Colonic mucosa (tissue), 4 donors: Measurements from ENCODE around the gene APBA3. TPM values are rescaled to one million over a fixed set of nuclear protein-coding genes. Genes with fewer than 3 reads are reported as not detected.

Source experiments
- DNase-seq: peaks from one replicate; pipeline ENCODE4 v3.0.0-alpha.2; 2020
- H3K27ac ChIP-seq: fragments of 200-600 bp; one replicate; pipeline ENCODE4 v1.8.0; 2021
- H3K27me3 ChIP-seq: fragments of 200-600 bp; one replicate; pipeline ENCODE4 v1.8.0; 2021
- H3K36me3 ChIP-seq: fragments of 200-600 bp; one replicate; pipeline ENCODE4 v1.8.0; 2021
- H3K4me1 ChIP-seq: fragments of 200-600 bp; one replicate; pipeline ENCODE4 v1.8.0; 2021; ENCODE audit warnings: mild to moderate bottlenecking
- H3K4me3 ChIP-seq: fragments of 200-600 bp; one replicate; pipeline ENCODE4 v1.8.0; 2021
- H3K9ac ChIP-seq, 2 donors: one replicate each; pipeline ENCODE4 v1.7.0; 2013; ENCODE audit warnings: control low read depth in 2 of 2, low read depth in 2 of 2, low read length in 2 of 2
- H3K9me3 ChIP-seq: fragments of 200-600 bp; one replicate; pipeline ENCODE4 v1.8.0; 2021
- intact Hi-C: fragments of 100-400 bp; cut with DNase I; formaldehyde crosslinking; loops from one replicate; pipeline ENCODE4 v1.14.1; 2022
- total RNA-seq, 2 donors: library from RNA; stranded (reverse); fragmentation: NEBNext Ultra II Directional in 1 of 2; extraction: Animal tissue kit (Norgen Biotek cat#: 25700) in 1 of 2; gene quantifications; one replicate each; pipeline ENCODE4 v1.2.1, GENCODE V29; 2021
- TF ChIP-seq, protein P1 (sequence below): fragments of 200-600 bp; IDR thresholded peaks from one replicate; pipeline ENCODE4 v1.8.0; 2022; ENCODE audit warnings: antibody characterized with exemption, mild to moderate bottlenecking
- donor health status: healthy.
- donor health status: DM: no; HTN: no; CAD: no.
- donor health status: DM: no; HTN: no; CAD: no.

The APBA3 gene
- total RNA-seq, 2 donors from 2014 or later, result 21.0 to 29.3 TPM

- TF ChIP-seq, protein P1, sequence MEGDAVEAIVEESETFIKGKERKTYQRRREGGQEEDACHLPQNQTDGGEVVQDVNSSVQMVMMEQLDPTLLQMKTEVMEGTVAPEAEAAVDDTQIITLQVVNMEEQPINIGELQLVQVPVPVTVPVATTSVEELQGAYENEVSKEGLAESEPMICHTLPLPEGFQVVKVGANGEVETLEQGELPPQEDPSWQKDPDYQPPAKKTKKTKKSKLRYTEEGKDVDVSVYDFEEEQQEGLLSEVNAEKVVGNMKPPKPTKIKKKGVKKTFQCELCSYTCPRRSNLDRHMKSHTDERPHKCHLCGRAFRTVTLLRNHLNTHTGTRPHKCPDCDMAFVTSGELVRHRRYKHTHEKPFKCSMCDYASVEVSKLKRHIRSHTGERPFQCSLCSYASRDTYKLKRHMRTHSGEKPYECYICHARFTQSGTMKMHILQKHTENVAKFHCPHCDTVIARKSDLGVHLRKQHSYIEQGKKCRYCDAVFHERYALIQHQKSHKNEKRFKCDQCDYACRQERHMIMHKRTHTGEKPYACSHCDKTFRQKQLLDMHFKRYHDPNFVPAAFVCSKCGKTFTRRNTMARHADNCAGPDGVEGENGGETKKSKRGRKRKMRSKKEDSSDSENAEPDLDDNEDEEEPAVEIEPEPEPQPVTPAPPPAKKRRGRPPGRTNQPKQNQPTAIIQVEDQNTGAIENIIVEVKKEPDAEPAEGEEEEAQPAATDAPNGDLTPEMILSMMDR, result no peak
- H3K27me3 ChIP-seq, result no peaks in the 10 kb centered on the region
- DNase-seq, result no peak
- H3K4me3 ChIP-seq, result no peak overlapping the region
- H3K4me1 ChIP-seq, result no peaks in the 10 kb centered on the region
- H3K27ac ChIP-seq, result no peak overlapping the region
- H3K9ac ChIP-seq, result no peak overlapping the region
- intact Hi-C loops, result no loop called here
- no peaks in the 10 kb centered on the region for H3K9me3 ChIP-seq
- peaks cover 10% of the 10 kb centered on the region for H3K36me3 ChIP-seq
Observed at GRCh38 chr19:3746371-3747056, 15.0 kb downstream of the APBA3 start.

GRCh38 chr19:3745363-3746045, 16.0 kb downstream of the APBA3 start:
- TF ChIP-seq, protein P1, result no peak
- Histone ChIP-seq H3K9ac (no peak overlapping the region), H3K36me3 (peaks cover 5% of the 10 kb centered on the region), H3K27me3 (no peaks in the 10 kb centered on the region), H3K4me3 (no peak overlapping the region), H3K27ac (no peak overlapping the region), H3K9me3 (no peaks in the 10 kb centered on the region), H3K4me1 (no peaks in the 10 kb centered on the region)
- intact Hi-C loops, result no loop called here
- DNase-seq, result no peak

- H3K36me3 ChIP-seq, result peaks cover 2% of the 10 kb centered on the region
Observed at GRCh38 chr19:3743486-3743885, 18.0 kb downstream of the APBA3 start.

DNA sequence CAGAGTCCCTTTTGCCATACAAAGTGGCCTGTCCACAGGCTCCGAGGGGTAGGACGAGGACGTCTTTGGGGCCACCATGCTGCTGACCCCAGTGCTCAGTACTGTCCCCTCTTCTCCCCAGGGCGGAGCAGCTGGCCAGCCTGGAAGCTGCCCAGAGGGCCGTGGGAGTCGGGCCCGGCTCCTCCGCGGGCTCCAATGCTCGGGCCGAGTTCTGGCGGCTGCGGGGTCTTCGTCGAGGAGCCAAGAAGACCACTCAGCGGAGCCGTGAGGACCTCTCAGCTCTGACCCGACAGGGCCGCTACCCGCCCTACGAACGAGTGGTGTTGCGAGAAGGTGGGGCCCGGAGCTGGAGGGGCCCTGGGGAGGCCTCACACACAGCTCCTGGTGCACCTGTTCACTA, 21.1 kb downstream of the APBA3 start:
- TF ChIP-seq, protein P1, result no peak
- H3K36me3 ChIP-seq, result peaks cover 7% of the 10 kb centered on the region
- intact Hi-C loops, result no loop called here
- no peak overlapping the region for H3K4me3 ChIP-seq
- H3K27ac ChIP-seq, result no peak overlapping the region
- no peak overlapping the region for H3K9ac ChIP-seq
- no peaks in the 10 kb centered on the region for H3K4me1 ChIP-seq
- DNase-seq, result no peak
- no peaks in the 10 kb centered on the region for H3K9me3 ChIP-seq
- H3K27me3 ChIP-seq, result no peaks in the 10 kb centered on the region

More at GRCh38 chr19:3743486-3743885, 18.0 kb downstream of the APBA3 start:
- DNase-seq, result no peak
- intact Hi-C loops, result no loop called here
- Histone ChIP-seq H3K27me3 (no peaks in the 10 kb centered on the region), H3K9me3 (no peaks in the 10 kb centered on the region), H3K9ac (no peak overlapping the region), H3K4me1 (no peaks in the 10 kb centered on the region), H3K4me3 (no peak overlapping the region), H3K27ac (no peak overlapping the region)
- TF ChIP-seq, protein P1, result no peak

DNA sequence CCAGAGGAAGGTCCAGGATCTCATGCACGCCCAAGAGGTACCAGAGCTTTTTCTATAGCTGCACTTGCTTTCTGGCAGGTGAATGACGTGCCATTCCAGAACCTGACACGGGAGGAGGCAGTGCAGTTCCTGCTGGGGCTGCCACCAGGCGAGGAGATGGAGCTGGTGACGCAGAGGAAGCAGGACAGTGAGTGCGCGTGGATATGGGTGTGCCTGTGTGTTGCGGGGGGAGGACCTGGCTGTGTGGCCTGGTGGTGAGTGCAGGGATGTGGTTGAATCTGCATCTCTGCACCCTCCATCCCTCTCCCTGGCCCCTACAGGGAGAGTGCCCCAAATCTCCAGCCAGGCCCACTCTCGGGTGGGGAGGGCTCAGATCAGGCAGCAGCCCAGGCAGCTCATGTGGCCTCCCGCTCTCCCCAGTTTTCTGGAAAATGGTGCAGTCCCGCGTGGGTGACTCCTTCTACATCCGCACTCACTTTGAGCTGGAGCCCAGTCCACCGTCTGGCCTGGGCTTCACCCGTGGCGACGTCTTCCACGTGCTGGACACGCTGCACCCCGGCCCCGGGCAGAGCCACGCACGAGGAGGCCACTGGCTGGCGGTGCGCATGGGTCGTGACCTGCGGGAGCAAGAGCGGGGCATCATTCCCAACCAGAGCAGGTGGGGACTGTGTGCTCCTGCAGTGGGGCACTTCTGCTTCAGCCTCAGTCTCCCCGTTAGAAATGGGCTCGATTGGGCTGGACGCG, 22.8 kb downstream of the APBA3 start:
- Histone ChIP-seq H3K27ac (no peak overlapping the region), H3K27me3 (no peaks in the 10 kb centered on the region), H3K4me3 (no peak overlapping the region), H3K4me1 (no peaks in the 10 kb centered on the region), H3K9me3 (no peaks in the 10 kb centered on the region), H3K36me3 (peaks cover 7% of the 10 kb centered on the region), H3K9ac (no peak overlapping the region)
- TF ChIP-seq, protein P1, result no peak
- no peak for DNase-seq
- intact Hi-C loops, result no loop called here
